ENCODE measurements around the gene C5orf22. TPM values are rescaled to one million over a fixed set of nuclear protein-coding genes. Genes with fewer than 3 reads are reported as not detected.

Gene C5orf22
- total RNA-seq, 2 experiments from 2014 or later: 20.5 to 33.5 TPM

DNA sequence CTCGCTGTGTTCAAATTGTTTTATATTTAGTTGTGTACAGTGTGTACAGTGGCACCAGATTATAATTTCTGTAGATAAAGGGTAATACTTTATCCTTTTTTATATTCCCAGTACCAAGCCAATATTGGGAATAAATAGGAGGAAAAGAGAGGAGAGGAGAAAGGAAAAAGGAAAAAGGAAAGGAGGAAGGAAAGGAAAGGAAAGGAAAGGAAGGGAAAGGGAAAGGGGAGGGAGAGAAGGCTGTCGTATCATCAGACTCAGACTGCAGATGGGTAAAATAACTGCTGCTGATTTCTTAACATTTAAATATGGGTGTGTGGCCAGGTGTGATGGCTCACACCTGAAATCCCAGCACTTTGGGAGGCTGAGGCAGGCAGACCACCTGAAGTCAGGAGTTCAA is 51.0 kb downstream of the C5orf22 start:
- no peaks in the 10 kb centered on the region for H4K20me1 ChIP-seq (ENCODE audit: insufficient read depth, low read length)
- no peaks in the 10 kb centered on the region for H3K9me2 ChIP-seq (ENCODE audit: insufficient read depth, low read length)
- H3K4me1 ChIP-seq (ENCODE audit: insufficient read depth, low read length, poor library complexity, severe bottlenecking): no peaks in the 10 kb centered on the region
- H3K79me2 ChIP-seq (ENCODE audit: insufficient read depth, low read depth, low read length): no peaks in the 10 kb centered on the region
- DNase-seq (ENCODE audit: low spot score): no peak
- TF ChIP-seq EZH2phosphoT487 (IDR thresholded peaks at IDR 0.05; ENCODE audit: borderline replicate concordance, low read depth, low read length): no peak
- TF ChIP-seq, protein P1, sequence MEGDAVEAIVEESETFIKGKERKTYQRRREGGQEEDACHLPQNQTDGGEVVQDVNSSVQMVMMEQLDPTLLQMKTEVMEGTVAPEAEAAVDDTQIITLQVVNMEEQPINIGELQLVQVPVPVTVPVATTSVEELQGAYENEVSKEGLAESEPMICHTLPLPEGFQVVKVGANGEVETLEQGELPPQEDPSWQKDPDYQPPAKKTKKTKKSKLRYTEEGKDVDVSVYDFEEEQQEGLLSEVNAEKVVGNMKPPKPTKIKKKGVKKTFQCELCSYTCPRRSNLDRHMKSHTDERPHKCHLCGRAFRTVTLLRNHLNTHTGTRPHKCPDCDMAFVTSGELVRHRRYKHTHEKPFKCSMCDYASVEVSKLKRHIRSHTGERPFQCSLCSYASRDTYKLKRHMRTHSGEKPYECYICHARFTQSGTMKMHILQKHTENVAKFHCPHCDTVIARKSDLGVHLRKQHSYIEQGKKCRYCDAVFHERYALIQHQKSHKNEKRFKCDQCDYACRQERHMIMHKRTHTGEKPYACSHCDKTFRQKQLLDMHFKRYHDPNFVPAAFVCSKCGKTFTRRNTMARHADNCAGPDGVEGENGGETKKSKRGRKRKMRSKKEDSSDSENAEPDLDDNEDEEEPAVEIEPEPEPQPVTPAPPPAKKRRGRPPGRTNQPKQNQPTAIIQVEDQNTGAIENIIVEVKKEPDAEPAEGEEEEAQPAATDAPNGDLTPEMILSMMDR (conservative IDR thresholded peaks at IDR 0.05; ENCODE audit: low read length): no peak
- CTCF ChIA-PET (ENCODE audit: unreplicated experiment): no interaction called here
- intact Hi-C loops (cut with micrococcal nuclease; ENCODE audit: unreplicated experiment): loop anchor here (5.0 kb wide), 2 partner anchors 244 to 494 kb away; no protein-coding TSS in a partner anchor
- POLR2A ChIA-PET: no interaction called here
- H3K9me3 ChIP-seq (ENCODE audit: low read length): no peaks in the 10 kb centered on the region
- H3K27ac ChIP-seq (ENCODE audit: low read depth, low read length, poor library complexity, severe bottlenecking): no peak overlapping the region
- H3K4me2 ChIP-seq (ENCODE audit: low read length): no peak overlapping the region
- H3K4me3 ChIP-seq (ENCODE audit: low read depth, low read length, poor library complexity, severe bottlenecking): no peak overlapping the region
- H3K36me3 ChIP-seq (ENCODE audit: insufficient read depth, low read length): no peaks in the 10 kb centered on the region
- H2AFZ ChIP-seq (ENCODE audit: low read length): no peak overlapping the region
- BruUV-seq (replicated peaks): no TSS peak

DNA sequence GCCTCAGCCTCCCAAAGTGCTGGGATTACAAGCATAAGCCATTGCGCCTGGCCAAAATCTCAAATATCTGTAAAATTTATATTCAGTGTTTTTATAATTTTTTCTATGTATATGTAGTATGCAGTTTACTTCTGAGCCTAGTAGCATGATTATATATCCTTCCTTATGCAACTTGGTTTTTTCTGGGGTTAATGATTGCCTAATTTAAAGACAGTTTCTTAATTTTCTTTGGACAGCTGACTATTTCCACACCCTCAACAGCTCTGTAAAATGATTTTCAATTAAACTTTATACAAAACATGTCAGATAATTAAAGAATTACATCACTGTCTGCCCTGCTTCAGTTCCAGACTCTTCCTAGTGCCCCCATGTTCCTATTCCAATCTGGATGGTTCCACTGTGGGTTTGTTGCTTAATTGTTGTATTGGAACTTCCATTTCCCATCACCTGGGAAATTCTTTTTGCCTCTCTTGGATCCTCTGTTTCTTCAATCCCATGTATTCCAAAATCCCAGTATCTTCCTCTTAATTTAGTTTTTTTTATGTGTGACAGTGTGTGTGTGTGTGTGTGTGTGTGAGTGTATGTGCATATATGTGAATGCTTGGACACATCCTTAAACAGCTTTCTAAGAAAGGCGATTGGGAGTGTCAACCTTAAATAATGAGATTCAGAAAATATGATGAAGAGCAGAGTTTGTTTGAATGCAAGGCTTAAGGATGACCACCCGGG is 53.2 kb downstream of the C5orf22 start:
- intact Hi-C loops (cut with micrococcal nuclease; ENCODE audit: unreplicated experiment): no loop called here
- Histone ChIP-seq H3K79me2 (ENCODE audit: insufficient read depth, low read depth, low read length) (no peaks in the 10 kb centered on the region), H3K4me1 (ENCODE audit: insufficient read depth, low read length, poor library complexity, severe bottlenecking) (no peaks in the 10 kb centered on the region), H2AFZ (ENCODE audit: low read length) (no peak overlapping the region), H3K4me3 (ENCODE audit: low read depth, low read length, poor library complexity, severe bottlenecking) (no peak overlapping the region), H3K9me2 (ENCODE audit: insufficient read depth, low read length) (no peaks in the 10 kb centered on the region), H3K9me3 (ENCODE audit: low read length) (no peaks in the 10 kb centered on the region), H4K20me1 (ENCODE audit: insufficient read depth, low read length) (no peaks in the 10 kb centered on the region), H3K4me2 (ENCODE audit: low read length) (no peak overlapping the region), H3K36me3 (ENCODE audit: insufficient read depth, low read length) (no peaks in the 10 kb centered on the region), H3K27ac (ENCODE audit: low read depth, low read length, poor library complexity, severe bottlenecking) (no peak overlapping the region)
- POLR2A ChIA-PET: no interaction called here
- DNase-seq (ENCODE audit: low spot score): no peak
- no TSS peak for BruUV-seq (replicated peaks)
- TF ChIP-seq EZH2phosphoT487 (IDR thresholded peaks at IDR 0.05; ENCODE audit: borderline replicate concordance, low read depth, low read length): no peak
- CTCF ChIA-PET (ENCODE audit: unreplicated experiment): no interaction called here

DNA sequence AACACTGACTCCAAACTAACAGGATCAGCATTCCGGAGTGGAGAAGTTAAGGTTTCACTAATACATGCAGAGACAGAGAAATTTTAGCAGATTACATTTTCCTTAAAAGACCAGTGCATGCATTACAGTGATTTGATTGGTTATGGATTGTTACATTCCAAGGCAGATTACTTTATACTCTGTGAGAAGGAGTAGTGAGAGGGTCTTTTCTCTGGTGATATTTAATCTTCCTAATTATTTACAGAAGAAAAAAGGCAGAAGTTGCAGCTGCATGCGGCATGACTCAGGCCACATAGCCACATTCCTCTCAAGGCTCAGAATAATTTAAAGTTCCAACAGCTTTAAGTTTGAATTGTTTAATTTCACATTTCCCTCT is 53.8 kb downstream of the C5orf22 start:
- H3K9me2 ChIP-seq (ENCODE audit: insufficient read depth, low read length): no peaks in the 10 kb centered on the region
- no peaks in the 10 kb centered on the region for H3K36me3 ChIP-seq (ENCODE audit: insufficient read depth, low read length)
- ChIA-PET POLR2A (no interaction called here), CTCF (ENCODE audit: unreplicated experiment) (no interaction called here)
- BruUV-seq (replicated peaks): no TSS peak
- no peak overlapping the region for H2AFZ ChIP-seq (ENCODE audit: low read length)
- TF ChIP-seq EZH2phosphoT487 (IDR thresholded peaks at IDR 0.05; ENCODE audit: borderline replicate concordance, low read depth, low read length): no peak
- TF ChIP-seq, protein P1 (conservative IDR thresholded peaks at IDR 0.05; ENCODE audit: low read length): no peak
- H3K4me3 ChIP-seq (ENCODE audit: low read depth, low read length, poor library complexity, severe bottlenecking): no peak overlapping the region
- no peak overlapping the region for H3K27ac ChIP-seq (ENCODE audit: low read depth, low read length, poor library complexity, severe bottlenecking)
- H3K79me2 ChIP-seq (ENCODE audit: insufficient read depth, low read depth, low read length): no peaks in the 10 kb centered on the region
- H3K4me1 ChIP-seq (ENCODE audit: insufficient read depth, low read length, poor library complexity, severe bottlenecking): no peaks in the 10 kb centered on the region
- H3K9me3 ChIP-seq (ENCODE audit: low read length): no peaks in the 10 kb centered on the region
- no peaks in the 10 kb centered on the region for H4K20me1 ChIP-seq (ENCODE audit: insufficient read depth, low read length)
- H3K4me2 ChIP-seq (ENCODE audit: low read length): no peak overlapping the region
- no peak for DNase-seq (ENCODE audit: low spot score)
- intact Hi-C loops (cut with micrococcal nuclease; ENCODE audit: unreplicated experiment): no loop called here

All from OCI-LY7 (cell line).